ENCODE measurements around the gene GCHFR. TPM values are rescaled to one million over a fixed set of nuclear protein-coding genes. Genes with fewer than 3 reads are reported as not detected.

GCHFR gene
- total RNA-seq, 1 experiment from 2014 or later, result 105 TPM

DNA sequence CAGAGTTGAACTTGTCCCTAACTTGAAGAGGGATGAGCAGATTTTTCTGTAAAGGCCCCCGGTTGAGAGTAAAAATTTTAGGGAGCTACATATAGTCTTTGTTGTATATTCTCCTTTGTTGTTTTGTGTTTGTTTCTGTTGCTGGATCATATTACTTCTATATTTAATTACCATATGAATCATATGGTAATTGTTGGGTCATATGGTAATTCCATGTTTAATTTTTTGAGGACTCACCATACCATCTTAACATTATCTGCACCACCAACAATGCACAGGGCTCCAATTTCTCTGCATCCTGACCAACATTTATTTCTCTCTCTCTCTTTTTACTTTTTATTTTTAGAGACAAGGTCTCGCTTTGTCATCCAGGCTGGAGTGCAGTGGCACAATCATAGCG is 35.7 kb downstream of the GCHFR start:
- in situ Hi-C loops (cut with HindIII; ENCODE audit: low pct_unique_long_range_greater_than_20kb, low sequenced_read_pairs), result no loop called here
- DNase-seq (ENCODE audit: low read depth), result no peak

DNA sequence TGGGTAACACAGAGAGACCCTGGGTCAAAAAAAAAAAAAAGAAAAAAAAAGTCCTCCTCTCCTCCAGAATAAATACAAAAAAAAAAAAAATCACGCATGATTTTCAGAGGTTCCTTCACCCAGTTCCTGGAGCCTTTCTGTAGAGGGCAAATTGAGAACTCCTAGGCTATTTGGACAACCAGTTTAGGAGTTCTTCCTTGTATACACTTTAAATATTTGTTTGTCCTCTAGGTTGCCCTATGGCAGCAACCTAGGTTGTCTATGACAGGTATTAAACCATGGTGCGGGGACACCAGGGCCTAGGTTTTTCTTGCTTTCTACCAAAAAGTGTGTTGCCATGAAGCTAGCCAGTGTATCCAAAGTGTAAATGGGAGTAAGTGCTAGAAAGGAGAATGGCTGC is 39.2 kb downstream of the GCHFR start:
- in situ Hi-C loops (cut with HindIII; ENCODE audit: low pct_unique_long_range_greater_than_20kb, low sequenced_read_pairs), result no loop called here
- no peak for DNase-seq (ENCODE audit: low read depth)

DNA sequence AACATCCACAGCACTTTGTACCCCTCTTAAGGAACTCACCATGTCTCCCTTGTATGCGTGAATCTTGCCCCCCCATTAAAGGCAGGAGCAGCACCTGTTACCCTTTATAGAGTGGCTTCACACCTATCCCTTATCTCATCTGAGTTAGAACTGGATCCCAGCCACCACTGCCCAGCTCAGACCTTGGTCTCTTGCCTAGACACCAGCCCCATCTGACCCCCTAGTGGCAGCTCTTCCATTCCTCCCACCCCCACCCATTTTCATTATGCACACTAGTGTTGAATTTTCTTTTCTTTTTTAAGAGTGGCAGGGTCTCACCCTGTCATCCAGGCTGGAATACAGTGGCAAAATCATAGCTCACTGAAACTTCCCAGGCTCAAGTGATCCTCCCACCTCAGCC is 39.8 kb downstream of the GCHFR start:
- DNase-seq (ENCODE audit: low read depth), result no peak
- in situ Hi-C loops (cut with HindIII; ENCODE audit: low pct_unique_long_range_greater_than_20kb, low sequenced_read_pairs), result no loop called here

DNA sequence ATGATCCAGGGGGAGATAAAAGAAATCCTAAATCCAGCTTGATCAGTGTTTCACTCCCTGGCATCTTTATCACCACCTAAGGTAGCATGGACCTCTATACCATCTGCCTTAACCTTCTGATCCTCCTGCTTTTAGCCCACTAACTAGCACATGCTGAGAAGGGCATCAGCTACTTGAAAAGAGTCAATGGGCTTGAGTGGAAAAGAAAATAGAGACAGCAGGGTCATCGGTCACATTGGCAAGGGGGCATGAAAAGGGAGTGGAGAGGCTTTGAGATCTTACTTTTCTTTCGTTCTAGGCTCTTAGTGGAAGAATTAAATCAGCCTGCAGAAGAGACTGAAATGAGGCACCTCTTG is 42.8 kb downstream of the GCHFR start:
- in situ Hi-C loops (cut with HindIII; ENCODE audit: low pct_unique_long_range_greater_than_20kb, low sequenced_read_pairs), result no loop called here

DNA sequence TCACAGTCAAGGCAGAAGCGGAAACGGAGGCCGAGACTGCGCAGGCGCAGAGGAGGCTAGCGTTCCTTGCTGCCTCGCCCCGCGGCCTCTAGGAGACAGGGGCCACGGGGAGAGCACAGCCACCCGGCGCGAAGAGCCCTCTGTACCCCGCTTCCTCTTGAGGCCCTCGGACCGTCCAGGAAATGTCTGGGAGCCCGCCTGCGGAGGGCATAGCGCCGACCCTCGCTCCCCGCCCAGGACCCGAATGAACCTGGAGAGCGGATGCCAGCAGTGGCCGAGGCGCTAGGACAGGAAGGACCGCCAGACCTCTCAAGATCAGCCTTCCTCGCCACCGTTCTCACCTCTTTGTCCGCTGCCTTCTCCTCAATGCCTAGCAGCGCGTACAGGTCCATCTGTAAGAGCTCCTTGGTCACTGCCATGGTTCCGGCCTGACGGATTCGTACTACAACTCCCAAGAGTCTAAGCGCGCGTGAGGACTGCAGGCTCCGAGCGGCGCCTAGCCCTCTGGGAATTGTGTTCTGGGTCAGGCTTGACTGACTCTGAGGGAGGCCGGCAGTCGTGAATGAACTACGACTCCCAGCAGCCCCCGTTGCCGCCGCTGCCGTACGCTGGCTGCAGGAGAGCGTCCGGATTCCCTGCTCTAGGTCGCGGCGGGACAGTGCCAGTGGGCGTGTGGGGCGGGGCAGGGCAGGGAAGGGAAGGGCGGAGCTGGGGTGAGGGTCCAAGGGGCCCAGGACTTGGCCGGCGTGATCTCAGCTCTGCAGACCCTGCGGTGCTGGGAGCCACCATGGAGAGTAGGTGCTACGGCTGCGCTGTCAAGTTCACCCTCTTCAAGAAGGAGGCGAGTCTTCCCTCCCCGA is 43.4 kb downstream of the GCHFR start, which contains the start of the genes DNAJC17 and ZFYVE19:
Gene DNAJC17, minus strand, starts transcription at position 446 of the 860 bp plus-strand sequence. Its CDS starts 27 bp downstream, at position 419.
Gene ZFYVE19, plus strand, starts transcription at position 62 of the 860 bp plus-strand sequence. Its CDS starts 501 bp downstream, at position 563.
- peak; percentile 92 for DNase-seq (ENCODE audit: low read depth)
- in situ Hi-C loops (cut with HindIII; ENCODE audit: low pct_unique_long_range_greater_than_20kb, low sequenced_read_pairs), result no loop called here

More for the DNA sequence above, 42.8 kb downstream of the GCHFR start:
- no peak for DNase-seq (ENCODE audit: low read depth)

DNA sequence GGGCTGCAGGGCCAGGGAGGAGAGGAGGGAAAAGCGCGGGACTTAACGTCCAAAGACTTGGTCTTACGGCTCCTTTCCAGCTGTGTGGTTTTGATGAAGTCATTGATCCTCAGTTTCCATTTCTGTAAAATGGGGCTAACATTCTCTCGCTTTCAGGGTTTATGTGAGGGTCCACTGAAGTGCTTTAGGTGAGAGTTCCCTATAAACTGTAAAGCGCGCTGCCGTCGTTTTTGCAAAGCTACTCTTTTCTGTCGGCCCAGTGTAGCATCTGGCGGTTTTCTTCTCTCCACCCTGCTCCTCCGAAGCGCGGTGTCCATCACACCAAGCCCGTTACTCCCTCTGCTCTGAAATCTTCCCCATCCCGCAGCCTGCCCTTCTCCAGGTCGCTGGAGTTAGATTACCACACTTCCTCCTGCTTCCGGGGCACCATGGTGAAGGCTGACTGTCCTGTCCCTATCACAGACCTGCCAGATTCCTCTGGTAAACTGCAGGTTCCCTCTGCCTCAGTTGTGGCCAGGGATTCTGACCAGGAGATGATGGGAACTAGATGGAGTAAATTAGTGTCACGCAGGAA is 44.1 kb downstream of the GCHFR start:
- no peak for DNase-seq (ENCODE audit: low read depth)
- in situ Hi-C loops (cut with HindIII; ENCODE audit: low pct_unique_long_range_greater_than_20kb, low sequenced_read_pairs), result no loop called here

DNA sequence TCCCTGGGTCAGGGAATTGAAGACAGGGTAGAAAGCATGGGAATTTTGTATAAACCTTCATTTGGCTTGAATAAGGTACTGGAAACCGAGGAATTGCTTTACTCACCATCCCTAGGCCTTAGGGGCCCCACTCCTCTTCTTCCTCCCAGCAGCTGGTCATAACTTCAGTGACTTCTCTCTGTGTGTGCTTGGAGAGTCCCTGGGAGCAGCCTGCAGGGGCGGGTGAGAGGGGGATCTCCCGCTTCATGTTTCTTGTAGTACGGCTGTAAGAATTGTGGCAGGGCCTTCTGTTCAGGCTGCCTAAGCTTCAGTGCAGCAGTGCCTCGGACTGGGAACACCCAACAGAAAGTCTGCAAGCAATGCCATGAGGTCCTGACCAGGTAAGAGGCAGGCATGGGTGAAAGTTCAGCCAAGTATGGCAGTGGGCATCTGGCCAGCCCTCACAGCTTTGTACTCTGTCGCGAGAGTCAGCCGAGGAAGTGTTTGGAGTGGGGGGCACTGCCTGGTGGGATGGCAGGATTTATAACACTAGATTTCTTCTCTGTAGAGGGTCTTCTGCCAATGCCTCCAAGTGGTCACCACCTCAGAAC is 45.1 kb downstream of the GCHFR start:
- no peak for DNase-seq (ENCODE audit: low read depth)
- in situ Hi-C loops (cut with HindIII; ENCODE audit: low pct_unique_long_range_greater_than_20kb, low sequenced_read_pairs), result no loop called here

DNA sequence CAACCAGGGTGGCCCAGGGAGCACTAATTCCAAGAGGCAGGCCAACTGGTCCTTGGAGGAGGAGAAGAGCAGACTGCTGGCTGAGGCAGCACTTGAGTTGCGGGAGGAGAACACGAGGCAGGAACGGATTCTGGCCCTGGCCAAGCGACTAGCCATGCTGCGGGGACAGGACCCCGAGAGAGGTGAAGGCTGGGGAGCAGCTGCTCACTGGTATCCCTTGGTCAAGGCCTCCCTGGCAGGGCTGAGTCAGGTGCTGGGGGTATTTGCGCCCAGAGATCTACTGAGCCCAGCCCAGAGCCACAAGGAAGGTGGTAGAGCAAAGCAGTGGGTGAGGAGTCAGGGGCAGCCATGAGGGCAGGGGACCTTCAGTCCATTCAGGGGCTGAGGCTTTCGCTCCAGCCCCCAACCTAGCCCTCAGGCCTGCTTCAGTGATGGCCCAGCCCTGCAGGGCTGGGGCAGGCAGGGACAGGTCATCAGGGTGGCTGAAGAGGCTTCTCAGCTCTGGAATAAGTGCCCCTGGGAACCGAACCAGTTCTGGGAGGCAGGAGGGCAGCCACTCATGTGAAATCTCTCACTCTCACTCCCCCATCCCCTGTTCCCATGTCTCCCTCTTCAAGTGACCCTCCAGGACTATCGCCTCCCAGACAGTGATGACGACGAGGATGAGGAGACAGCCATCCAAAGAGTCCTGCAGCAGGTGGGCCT is 49.0 kb downstream of the GCHFR start:
- no peak for DNase-seq (ENCODE audit: low read depth)
- in situ Hi-C loops (cut with HindIII; ENCODE audit: low pct_unique_long_range_greater_than_20kb, low sequenced_read_pairs), result no loop called here

DNA sequence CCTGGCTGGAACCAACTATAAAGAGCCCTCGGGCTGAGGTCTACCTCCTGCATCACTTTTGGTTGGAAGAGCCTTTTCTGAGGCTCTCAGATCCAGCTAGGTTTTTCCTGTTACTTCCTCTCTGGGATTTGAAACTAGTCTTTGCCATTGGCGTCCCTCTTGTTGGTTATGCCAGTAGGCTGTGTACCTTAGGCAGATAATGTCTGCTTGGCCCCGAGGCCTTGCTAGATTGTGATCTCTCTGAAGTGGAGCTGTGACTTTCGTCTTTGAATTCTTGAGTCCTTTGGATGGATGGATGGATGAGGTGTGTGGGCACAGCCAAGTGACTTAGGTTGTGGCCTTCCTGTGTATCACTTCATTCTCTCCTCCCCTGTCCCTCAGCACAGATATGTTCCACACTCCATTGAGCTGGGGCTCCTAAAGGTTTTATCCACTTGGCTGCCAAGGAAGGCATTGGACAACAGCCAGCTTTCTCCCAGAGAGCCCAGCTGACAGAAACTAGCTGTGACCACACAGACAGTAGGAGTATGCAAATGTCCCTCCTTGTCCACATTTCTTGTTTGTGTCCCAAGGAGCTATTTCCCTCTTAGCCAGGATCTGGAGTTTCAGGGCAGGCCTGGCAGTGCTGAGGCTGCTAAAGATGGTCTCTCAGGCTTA is 51.3 kb downstream of the GCHFR start:
- peak; percentile 30 for DNase-seq (ENCODE audit: low read depth)
- in situ Hi-C loops (cut with HindIII; ENCODE audit: low pct_unique_long_range_greater_than_20kb, low sequenced_read_pairs), result no loop called here

Other genes starting within 250 kb of the GCHFR start
- gene CCDC32, start 199.0 kb upstream of the GCHFR start, total RNA-seq (2014; rRNA removed; shearing (Covaris generic); ENCODE audit: low replicate concordance), result 31.4 and 33.7 TPM in 2 replicates
- gene RPUSD2, start 194.8 kb upstream of the GCHFR start, total RNA-seq (2014; rRNA removed; shearing (Covaris generic); ENCODE audit: low replicate concordance), result 16.1 and 20.3 TPM in 2 replicates
- gene KNL1, start 169.8 kb upstream of the GCHFR start, total RNA-seq (2014; rRNA removed; shearing (Covaris generic); ENCODE audit: low replicate concordance), result 9.9 and 19.8 TPM in 2 replicates
- 22.3 and 34.0 TPM in 2 replicates for gene RAD51, start 68.9 kb upstream of the GCHFR start, total RNA-seq (2014; rRNA removed; shearing (Covaris generic); ENCODE audit: low replicate concordance)
- gene RMDN3, start 8.8 kb upstream of the GCHFR start, total RNA-seq (2014; rRNA removed; shearing (Covaris generic); ENCODE audit: low replicate concordance), result 27.7 and 29.0 TPM in 2 replicates
- gene C15orf62, start 5.9 kb downstream of the GCHFR start, total RNA-seq (2014; rRNA removed; shearing (Covaris generic); ENCODE audit: low replicate concordance), result 0.27 and 0.64 TPM in 2 replicates
- 88.7 and 100 TPM in 2 replicates for gene ZFYVE19, start 43.0 kb downstream of the GCHFR start, total RNA-seq (2014; rRNA removed; shearing (Covaris generic); ENCODE audit: low replicate concordance)
- gene DNAJC17, start 43.4 kb downstream of the GCHFR start, total RNA-seq (2014; rRNA removed; shearing (Covaris generic); ENCODE audit: low replicate concordance), result 51.3 and 103 TPM in 2 replicates
- not detected in 2 replicates for gene PPP1R14D, start 64.6 kb downstream of the GCHFR start, total RNA-seq (2014; rRNA removed; shearing (Covaris generic); ENCODE audit: low replicate concordance)
- 19.5 and 29.7 TPM in 2 replicates for gene SPINT1, start 80.0 kb downstream of the GCHFR start, total RNA-seq (2014; rRNA removed; shearing (Covaris generic); ENCODE audit: low replicate concordance)
- gene RHOV, start 110.2 kb downstream of the GCHFR start, total RNA-seq (2014; rRNA removed; shearing (Covaris generic); ENCODE audit: low replicate concordance), result 0.23 and 0.51 TPM in 2 replicates
- gene VPS18, start 130.4 kb downstream of the GCHFR start, total RNA-seq (2014; rRNA removed; shearing (Covaris generic); ENCODE audit: low replicate concordance), result 20.5 and 23.9 TPM in 2 replicates
- 0.07 TPM in 1 of 2 replicates, not detected in the other for gene DLL4, start 165.3 kb downstream of the GCHFR start, total RNA-seq (2014; rRNA removed; shearing (Covaris generic); ENCODE audit: low replicate concordance)
- 11.9 and 12.7 TPM in 2 replicates for gene CHAC1, start 189.4 kb downstream of the GCHFR start, total RNA-seq (2014; rRNA removed; shearing (Covaris generic); ENCODE audit: low replicate concordance)